T-helper 1 cell treated with Interleukin-12 subunit alpha and Interleukin-12 subunit beta and Interleukin-4 antibody, amounts not matched to agents 30 μg/mL and 1 μg/mL, for 36 hours (primary cell): ENCODE measurements around the gene FH.

ENCODE experiments used
- H3K27ac Mint-ChIP-seq: one replicate; pipeline ENCODE4 v1.8.0; 2021; ENCODE audit warnings: mild to moderate bottlenecking, mixed read lengths
- H3K27me3 Mint-ChIP-seq: one replicate; pipeline ENCODE4 v1.8.0; 2021; ENCODE audit warnings: low read depth, mixed read lengths
- H3K36me3 Mint-ChIP-seq: one replicate; pipeline ENCODE4 v1.8.0; 2021; ENCODE audit warnings: low read depth, mixed read lengths
- H3K4me1 Mint-ChIP-seq: one replicate; pipeline ENCODE4 v1.8.0; 2021; ENCODE audit warnings: low read depth, mixed read lengths
- H3K4me3 Mint-ChIP-seq: one replicate; pipeline ENCODE4 v1.8.0; 2021; ENCODE audit warnings: mild to moderate bottlenecking, moderate library complexity, mixed read lengths
- H3K9me3 Mint-ChIP-seq: one replicate; pipeline ENCODE4 v1.8.0; 2021; ENCODE audit warnings: mixed read lengths

FH gene

DNA sequence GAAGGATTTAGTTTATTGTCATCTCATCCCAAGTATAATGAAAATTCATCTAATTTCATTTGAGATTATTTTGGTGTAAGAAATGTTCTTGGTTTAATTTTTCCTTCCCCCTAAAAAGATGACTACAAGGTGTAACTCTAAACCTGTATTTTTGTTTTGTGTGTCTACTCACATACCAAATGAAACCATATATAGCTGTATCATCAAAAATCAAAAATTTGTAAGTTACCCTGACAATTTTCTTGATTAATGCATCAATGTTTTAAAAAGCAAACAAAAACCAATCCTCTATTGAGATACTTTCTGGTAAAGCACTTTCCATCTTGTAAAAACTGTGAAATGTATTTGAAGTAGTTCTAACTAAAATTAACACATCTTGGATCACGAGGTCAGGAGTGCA, 30.8 kb downstream of the FH start:
- H3K27me3 Mint-ChIP-seq: no peaks in the 10 kb centered on the region
- no peaks in the 10 kb centered on the region for H3K9me3 Mint-ChIP-seq
- no peaks in the 10 kb centered on the region for H3K4me1 Mint-ChIP-seq
- no peaks in the 10 kb centered on the region for H3K36me3 Mint-ChIP-seq
- H3K4me3 Mint-ChIP-seq: no peak overlapping the region
- H3K27ac Mint-ChIP-seq: no peak overlapping the region

DNA sequence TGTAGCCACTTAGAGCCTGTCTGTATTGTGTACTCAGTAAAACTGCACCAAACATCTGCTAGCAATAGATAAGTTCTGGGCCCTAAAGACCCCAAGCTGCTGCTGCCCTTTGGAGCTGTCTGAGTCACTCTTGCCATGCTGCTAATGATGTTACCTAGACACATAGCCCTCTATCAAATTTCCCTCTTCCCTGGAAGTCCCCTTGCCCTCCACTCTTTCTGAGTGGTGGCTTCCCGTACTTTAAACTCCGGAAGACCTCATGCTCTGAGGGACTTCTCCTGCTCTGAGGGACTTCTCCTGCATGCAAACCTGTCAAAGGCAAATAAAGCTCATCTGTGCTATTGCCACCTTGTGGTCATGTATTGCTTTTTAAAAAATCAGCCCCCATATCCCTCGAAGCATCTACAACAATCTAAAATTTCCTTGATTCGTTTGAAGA, 34.0 kb downstream of the FH start:
- Mint-ChIP-seq H3K27ac (no peak overlapping the region), H3K4me3 (no peak overlapping the region), H3K36me3 (no peaks in the 10 kb centered on the region), H3K4me1 (no peaks in the 10 kb centered on the region), H3K27me3 (no peaks in the 10 kb centered on the region), H3K9me3 (no peaks in the 10 kb centered on the region)

DNA sequence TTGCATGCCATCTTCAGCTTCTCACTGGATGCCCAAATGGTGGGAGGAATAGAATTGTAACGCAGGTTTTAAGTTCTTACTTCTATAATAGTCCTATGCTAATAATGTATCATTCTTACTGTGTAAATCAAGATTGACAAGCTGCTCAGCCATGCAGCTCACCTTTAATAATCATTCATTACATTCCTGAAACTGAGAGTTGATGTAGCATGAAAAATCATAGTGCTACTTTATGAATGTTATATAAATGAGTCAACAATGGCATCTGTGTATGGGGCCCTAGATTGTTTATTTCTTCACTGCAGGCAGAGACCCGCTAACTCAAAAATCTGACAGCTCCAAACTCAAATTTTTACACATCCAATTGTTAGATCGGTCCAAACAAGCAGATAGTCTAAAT, 34.4 kb downstream of the FH start:
- H3K9me3 Mint-ChIP-seq: no peaks in the 10 kb centered on the region
- H3K4me3 Mint-ChIP-seq: no peak overlapping the region
- H3K27ac Mint-ChIP-seq: no peak overlapping the region
- H3K27me3 Mint-ChIP-seq: no peaks in the 10 kb centered on the region
- H3K4me1 Mint-ChIP-seq: no peaks in the 10 kb centered on the region
- no peaks in the 10 kb centered on the region for H3K36me3 Mint-ChIP-seq

DNA sequence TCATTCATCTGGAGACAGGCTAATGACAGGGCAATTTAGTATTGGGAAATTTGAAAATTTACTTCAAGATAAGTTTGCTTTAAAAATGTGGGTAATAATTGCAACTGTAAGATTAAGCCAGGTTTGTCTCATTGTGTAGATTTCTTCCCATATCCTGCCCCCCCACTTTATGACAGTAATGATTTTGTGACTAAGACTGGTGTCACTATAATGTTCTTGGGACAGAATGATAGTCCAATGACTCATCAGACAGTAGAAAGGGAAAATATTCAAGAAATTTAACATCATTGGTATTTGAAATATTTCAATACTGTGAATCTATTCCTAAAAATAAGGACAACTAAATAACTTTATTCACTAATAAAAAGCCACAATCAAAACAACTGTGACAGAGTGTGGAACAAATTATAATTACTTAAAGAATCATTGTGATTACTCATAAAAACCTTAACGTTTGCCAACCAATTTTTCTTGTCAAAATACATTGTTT, 36.7 kb downstream of the FH start:
- H3K36me3 Mint-ChIP-seq: no peaks in the 10 kb centered on the region
- H3K4me1 Mint-ChIP-seq: no peaks in the 10 kb centered on the region
- no peak overlapping the region for H3K27ac Mint-ChIP-seq
- no peaks in the 10 kb centered on the region for H3K9me3 Mint-ChIP-seq
- no peak overlapping the region for H3K4me3 Mint-ChIP-seq
- no peaks in the 10 kb centered on the region for H3K27me3 Mint-ChIP-seq

DNA sequence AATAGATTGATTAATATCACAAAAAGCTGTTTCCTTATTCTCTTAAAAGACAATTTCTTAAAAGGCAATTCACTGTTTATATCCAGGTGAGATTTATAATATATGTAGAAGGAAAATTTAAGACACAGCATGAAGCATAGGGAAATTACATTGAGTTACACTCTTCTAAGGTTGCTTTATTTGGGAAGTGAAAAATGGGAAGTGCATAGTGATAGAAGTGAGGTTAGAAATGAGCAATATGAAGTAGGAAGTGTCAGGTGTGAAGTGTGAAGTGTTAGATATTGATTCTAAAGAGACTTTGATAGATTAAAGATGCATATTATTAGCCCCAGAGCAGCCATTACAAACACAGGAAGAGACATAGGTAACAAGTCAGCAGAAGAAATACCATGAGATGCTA, 40.3 kb downstream of the FH start:
- no peaks in the 10 kb centered on the region for H3K4me1 Mint-ChIP-seq

DNA sequence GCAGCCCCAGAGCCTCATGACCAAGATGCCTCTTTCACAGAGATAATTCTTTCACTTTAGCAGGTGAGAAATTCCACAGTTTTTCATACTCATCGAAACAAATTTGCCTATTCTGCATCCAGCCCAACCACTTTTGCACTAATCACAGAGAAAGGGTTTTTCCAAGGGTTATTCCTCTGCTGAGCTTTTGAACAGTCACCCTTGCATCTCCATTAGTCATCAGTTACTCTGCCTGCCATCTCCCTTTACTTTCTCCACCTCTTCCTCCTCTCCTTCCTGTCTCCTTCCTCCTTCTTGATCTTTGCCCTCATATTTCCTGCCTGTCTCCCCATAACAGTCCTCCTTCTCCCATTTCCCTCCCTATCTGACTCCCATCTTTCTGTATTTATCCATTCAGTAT, 43.9 kb downstream of the FH start:
- no peaks in the 10 kb centered on the region for H3K9me3 Mint-ChIP-seq
- H3K36me3 Mint-ChIP-seq: no peaks in the 10 kb centered on the region
- H3K4me3 Mint-ChIP-seq: no peak overlapping the region
- H3K4me1 Mint-ChIP-seq: no peaks in the 10 kb centered on the region
- no peak overlapping the region for H3K27ac Mint-ChIP-seq
- H3K27me3 Mint-ChIP-seq: peaks cover 5% of the 10 kb centered on the region

More for the DNA sequence above, 40.3 kb downstream of the FH start:
- Mint-ChIP-seq H3K27me3 (no peaks in the 10 kb centered on the region), H3K36me3 (no peaks in the 10 kb centered on the region), H3K9me3 (no peaks in the 10 kb centered on the region), H3K4me3 (no peak overlapping the region), H3K27ac (no peak overlapping the region)

DNA sequence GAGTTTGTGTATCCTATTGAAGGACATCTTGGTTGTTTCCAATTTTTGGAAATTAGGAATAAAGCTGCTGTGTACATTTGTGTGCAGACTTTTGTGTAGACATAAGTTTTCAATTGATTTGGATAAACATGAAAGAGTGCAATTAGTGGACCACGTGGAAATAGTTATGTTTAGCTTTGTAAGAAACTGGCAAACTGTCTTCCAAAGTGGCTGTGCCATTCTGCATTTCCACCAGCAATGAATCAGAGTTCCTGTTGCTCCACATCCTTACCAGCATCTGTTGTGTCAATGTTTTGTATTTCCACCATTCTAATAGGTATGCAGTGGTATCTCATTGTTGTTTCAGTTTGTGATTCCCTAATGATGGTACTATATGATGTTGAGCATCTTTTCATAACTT, 46.5 kb downstream of the FH start:
- no peaks in the 10 kb centered on the region for H3K4me1 Mint-ChIP-seq
- H3K36me3 Mint-ChIP-seq: no peaks in the 10 kb centered on the region
- peaks cover 5% of the 10 kb centered on the region for H3K27me3 Mint-ChIP-seq
- no peak overlapping the region for H3K4me3 Mint-ChIP-seq
- H3K27ac Mint-ChIP-seq: no peak overlapping the region
- no peaks in the 10 kb centered on the region for H3K9me3 Mint-ChIP-seq

DNA sequence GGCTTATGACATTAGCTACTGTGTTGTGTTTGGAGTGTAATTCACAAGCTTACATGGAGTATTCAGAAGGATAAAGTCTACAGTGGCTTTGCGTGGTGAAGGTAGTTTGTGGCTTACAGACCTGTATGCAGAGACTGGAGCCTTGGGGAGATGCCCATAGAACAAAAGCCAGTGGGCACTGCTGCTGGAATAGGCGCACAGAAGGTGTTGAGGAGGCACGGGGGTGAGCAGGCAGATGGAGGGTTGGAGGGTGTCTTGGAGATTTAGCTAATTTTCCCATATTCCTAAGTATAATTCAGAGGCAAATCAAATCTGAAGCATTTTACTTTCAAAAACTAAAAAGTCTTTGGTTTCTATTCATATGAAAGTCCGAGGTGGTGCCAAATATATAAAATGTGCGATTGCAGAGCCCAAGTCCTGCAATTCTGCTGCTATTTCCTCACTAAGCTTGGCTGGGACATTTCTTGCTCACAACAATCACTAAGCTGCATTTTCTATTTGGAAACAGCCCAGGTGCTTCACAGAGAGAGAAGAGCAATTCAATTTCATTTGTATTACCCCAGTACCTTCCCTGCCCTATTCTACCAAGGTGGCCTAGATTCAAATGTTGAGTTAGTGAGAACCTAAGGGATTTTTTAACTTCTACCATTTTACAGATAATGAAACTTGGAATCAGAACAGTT, 48.5 kb downstream of the FH start:
- Mint-ChIP-seq H3K36me3 (no peaks in the 10 kb centered on the region), H3K4me3 (no peak overlapping the region), H3K27ac (no peak overlapping the region), H3K27me3 (peaks cover 5% of the 10 kb centered on the region), H3K4me1 (no peaks in the 10 kb centered on the region), H3K9me3 (no peaks in the 10 kb centered on the region)

DNA sequence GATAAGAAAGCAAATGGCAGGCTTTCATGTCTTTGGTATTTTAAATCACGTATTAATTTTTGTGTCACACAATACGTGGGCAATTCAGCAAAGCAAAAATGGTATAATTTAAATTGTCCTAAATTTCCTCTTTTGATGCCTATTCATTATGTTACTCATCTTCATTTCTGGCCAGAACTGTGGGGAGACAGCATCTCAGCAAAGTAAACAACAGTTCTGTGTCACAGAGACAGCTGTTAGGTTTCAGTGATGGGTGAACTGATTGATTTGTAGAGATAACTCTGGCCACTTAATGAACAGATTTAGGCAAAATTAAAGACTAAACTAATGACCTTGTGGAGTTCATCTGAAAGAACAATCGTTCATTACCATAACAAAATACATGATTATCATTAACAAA, 49.2 kb downstream of the FH start:
- Mint-ChIP-seq H3K4me1 (no peaks in the 10 kb centered on the region), H3K27ac (no peak overlapping the region), H3K9me3 (no peaks in the 10 kb centered on the region)

DNA sequence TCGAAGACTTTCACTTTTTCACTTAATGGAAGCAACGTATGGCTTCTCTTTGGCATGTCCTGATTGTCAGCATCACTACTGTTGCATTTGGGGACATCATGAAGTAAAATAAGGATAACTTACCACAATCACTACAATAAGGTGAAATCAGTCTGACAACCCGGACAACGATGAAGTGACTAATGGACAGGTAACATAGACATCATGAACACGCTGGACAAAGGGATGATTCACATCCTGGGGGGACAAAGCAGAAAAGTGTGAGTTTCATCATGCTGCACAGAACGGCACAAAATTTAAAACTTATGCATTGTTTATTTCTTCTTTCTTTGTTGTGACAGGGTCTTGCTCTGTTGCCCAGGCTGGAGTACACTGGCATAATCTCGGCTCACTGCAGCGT, 53.9 kb downstream of the FH start:
- Mint-ChIP-seq H3K36me3 (no peaks in the 10 kb centered on the region), H3K27me3 (no peaks in the 10 kb centered on the region), H3K4me3 (no peak overlapping the region), H3K4me1 (no peaks in the 10 kb centered on the region), H3K9me3 (no peaks in the 10 kb centered on the region), H3K27ac (no peak overlapping the region)

More for the DNA sequence above, 49.2 kb downstream of the FH start:
- Mint-ChIP-seq H3K27me3 (peaks cover 5% of the 10 kb centered on the region), H3K4me3 (no peak overlapping the region), H3K36me3 (no peaks in the 10 kb centered on the region)

DNA sequence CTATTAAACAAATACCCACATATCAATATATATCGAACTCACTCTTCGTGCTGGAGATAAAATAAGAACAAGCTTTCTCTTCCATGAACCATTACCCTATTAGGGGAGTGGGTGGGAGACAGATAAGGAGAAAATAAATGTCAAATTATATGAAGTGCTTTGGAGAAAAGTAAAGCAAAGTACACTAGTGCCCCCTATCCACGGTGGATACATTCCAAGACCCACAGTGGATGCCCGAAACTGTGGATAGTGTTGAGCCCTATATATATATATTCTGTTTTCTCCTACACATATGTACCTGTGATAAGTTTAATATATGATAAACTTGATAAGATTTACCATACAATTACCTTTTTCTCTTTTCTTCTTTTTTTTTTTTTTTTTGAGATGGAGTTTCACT, 54.6 kb downstream of the FH start:
- no peaks in the 10 kb centered on the region for H3K36me3 Mint-ChIP-seq

DNA sequence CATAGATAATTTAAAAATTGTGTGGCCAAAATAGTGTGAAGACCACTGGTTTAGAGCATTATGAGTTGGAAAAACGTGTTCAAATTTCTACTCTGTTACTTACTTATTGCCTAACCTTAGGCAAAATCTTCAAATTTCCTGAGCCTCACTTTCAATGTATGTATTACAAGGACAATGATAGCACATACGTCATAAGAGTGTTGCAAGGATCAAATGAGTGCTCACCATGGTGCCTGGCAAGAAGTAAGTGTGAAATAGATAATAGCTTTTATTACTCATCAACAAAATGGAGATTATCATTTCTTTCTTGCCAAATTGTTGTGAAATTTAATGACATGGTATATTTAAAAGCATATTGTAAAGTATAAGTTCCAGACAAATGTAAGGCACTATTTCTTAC, 57.2 kb downstream of the FH start:
- no peaks in the 10 kb centered on the region for H3K27me3 Mint-ChIP-seq
- no peaks in the 10 kb centered on the region for H3K9me3 Mint-ChIP-seq
- H3K4me1 Mint-ChIP-seq: no peaks in the 10 kb centered on the region
- H3K27ac Mint-ChIP-seq: no peak overlapping the region
- H3K36me3 Mint-ChIP-seq: no peaks in the 10 kb centered on the region
- no peak overlapping the region for H3K4me3 Mint-ChIP-seq

More for the DNA sequence above, 54.6 kb downstream of the FH start:
- no peaks in the 10 kb centered on the region for H3K27me3 Mint-ChIP-seq
- no peak overlapping the region for H3K4me3 Mint-ChIP-seq
- H3K9me3 Mint-ChIP-seq: no peaks in the 10 kb centered on the region
- H3K27ac Mint-ChIP-seq: no peak overlapping the region
- H3K4me1 Mint-ChIP-seq: no peaks in the 10 kb centered on the region

DNA sequence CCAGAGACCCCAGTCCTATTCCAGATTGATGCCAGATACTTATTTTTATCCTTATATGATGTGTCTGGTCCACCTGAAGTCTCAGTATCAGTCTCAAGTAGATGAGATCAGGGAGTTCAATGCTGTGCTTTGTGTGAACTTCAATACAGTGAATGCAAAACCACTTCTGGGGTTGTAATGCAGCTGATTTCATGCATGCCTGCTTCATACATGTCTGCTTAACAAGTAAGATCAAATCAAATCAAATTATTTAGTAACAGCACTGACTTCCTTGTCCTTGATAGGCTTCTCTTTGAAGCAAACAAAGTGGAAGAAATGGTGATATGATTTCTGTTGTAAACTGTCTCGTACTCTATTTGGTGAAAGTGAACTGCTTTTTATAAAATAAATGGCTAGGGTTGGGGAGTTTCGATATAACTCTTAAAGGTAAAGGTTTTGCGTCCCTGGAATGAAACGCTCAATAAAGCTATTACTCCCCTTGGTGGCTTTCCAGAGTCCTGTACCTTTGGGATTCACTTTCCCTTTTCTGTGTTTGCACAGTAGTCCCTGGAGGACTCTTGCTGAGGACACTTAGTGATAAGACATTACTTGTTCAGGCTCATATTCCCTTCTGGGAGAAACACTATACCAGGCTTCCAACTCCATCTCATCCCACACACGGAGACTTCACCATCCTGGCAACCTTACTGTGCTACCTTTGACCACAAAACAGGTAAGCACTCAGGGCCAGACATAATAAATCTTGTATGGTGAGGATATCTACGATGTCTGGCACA, 59.3 kb downstream of the FH start:
- Mint-ChIP-seq H3K9me3 (no peaks in the 10 kb centered on the region), H3K27ac (no peak overlapping the region), H3K4me1 (no peaks in the 10 kb centered on the region), H3K36me3 (no peaks in the 10 kb centered on the region), H3K4me3 (no peak overlapping the region), H3K27me3 (no peaks in the 10 kb centered on the region)

DNA sequence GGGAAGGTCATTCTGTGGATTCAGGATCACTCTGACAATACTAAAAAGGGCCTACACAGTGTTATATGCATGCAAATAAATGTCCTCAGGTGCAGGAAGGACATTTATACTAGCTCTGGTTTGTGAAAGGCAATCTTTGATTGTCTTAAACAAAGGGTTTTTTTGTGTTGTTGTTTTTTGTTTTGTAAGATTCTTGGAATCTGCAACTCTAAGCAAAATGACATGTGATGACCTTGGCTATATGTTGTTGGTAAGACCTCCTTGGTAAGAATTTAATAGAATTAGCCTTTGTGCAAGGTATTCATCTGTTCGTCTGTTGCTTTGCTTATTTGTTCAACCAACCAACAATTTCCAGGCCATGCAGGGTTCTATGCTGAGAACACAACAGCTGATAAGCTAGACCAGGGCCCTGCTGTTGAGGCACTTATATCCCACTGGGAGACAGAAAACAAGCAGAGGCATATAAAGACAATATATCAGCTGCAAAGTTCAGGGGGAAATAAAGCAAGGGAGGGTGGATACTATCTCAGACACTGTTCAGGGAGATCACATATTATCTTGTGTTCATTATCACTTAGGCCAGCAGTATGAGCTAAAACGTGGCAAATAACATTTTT, 60.3 kb downstream of the FH start:
- Mint-ChIP-seq H3K27me3 (no peaks in the 10 kb centered on the region), H3K27ac (no peak overlapping the region), H3K4me3 (no peak overlapping the region), H3K4me1 (no peaks in the 10 kb centered on the region), H3K9me3 (no peaks in the 10 kb centered on the region), H3K36me3 (no peaks in the 10 kb centered on the region)

DNA sequence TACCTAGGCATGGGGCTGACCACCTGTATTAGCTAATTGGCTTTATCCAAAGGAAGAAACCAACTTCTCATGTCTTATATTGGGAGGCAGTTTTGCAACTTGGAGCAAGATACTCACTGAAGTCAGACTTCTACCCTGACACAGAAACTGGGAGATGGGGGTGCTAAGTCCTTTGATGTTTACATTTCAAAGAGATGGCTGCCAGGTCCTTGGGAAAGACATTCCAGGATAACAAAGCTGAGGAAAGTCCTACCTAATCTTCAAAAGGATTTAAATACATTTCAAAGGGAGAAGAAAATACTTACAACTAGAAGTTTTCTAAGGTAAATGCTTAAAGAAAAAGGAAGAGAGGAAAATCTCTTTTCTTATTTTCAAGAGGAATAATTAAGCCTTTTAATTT, 62.1 kb downstream of the FH start:
- Mint-ChIP-seq H3K27ac (no peak overlapping the region), H3K27me3 (no peaks in the 10 kb centered on the region), H3K9me3 (no peaks in the 10 kb centered on the region), H3K4me3 (no peak overlapping the region), H3K4me1 (no peaks in the 10 kb centered on the region), H3K36me3 (no peaks in the 10 kb centered on the region)
